Measurements from ENCODE around the gene TTC9B. TPM values are rescaled to one million over a fixed set of nuclear protein-coding genes. Genes with fewer than 3 reads are reported as not detected.

Gene TTC9B
- total RNA-seq, 1 experiment from 2014 or later, result not detected

- Histone ChIP-seq H3K9me3 (no peaks in the 10 kb centered on the region), H3K27me3 (no peaks in the 10 kb centered on the region), H3K36me3 (peaks cover 73% of the 10 kb centered on the region), H3K4me3 (no peak overlapping the region)
- DNase-seq, result no peak
Observed at GRCh38 chr19:40238775-40239174, 20.6 kb upstream of the TTC9B start.

DNA sequence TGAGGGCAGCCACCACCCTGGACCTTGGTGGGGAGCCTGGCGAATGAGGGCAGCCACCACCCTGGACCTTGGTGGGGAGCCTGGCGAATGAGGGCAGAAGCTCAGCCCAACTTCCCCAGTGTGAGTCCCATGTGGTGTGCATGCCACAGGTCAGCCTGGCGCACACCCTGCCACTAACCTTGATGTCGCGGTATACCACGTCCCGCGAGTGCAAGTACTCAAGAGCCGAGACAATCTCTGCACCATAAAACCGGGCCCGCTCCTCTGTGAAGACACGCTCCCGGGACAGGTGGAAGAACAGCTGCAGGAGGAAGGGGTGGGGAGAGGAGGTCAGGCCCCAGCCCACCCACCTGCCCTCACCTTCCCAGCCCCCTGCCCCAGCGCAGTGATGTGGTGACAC is 19.6 kb upstream of the TTC9B start:
- H3K36me3 ChIP-seq, result peaks cover 67% of the 10 kb centered on the region
- H3K27me3 ChIP-seq, result no peaks in the 10 kb centered on the region
- DNase-seq, result no peak
- H3K4me3 ChIP-seq, result no peak overlapping the region
- no peaks in the 10 kb centered on the region for H3K9me3 ChIP-seq

DNA sequence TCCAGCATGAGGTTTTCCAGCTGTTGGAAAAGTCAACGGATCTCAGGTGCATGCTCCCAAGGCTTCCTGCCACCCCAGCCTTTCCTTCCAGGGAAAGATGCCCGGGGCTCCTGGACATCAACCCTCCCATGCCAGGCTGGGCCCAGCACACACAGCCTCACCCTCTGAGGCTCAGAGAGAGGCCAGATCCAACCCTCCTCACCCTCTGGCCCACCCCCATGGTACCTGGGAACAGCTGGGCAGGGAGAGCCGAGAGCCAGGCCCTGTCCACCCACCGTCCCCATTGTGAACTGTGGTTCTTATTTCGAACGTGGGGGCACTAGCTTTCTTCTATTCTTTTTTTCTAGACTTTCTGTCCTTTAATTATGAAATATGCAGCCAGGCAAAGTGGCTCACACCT is 18.2 kb upstream of the TTC9B start:
- Histone ChIP-seq H3K4me3 (no peak overlapping the region), H3K27me3 (no peaks in the 10 kb centered on the region), H3K36me3 (peaks cover 54% of the 10 kb centered on the region), H3K9me3 (no peaks in the 10 kb centered on the region)
- no peak for DNase-seq

- no peaks in the 10 kb centered on the region for H3K27me3 ChIP-seq
- no peak for DNase-seq
- H3K9me3 ChIP-seq, result no peaks in the 10 kb centered on the region
- no peak overlapping the region for H3K4me3 ChIP-seq
- peaks cover 50% of the 10 kb centered on the region for H3K36me3 ChIP-seq
Observed at GRCh38 chr19:40236026-40236355, 17.8 kb upstream of the TTC9B start.

GRCh38 chr19:40235238-40236025 is 17.2 kb upstream of the TTC9B start:
- H3K36me3 ChIP-seq, result peaks cover 49% of the 10 kb centered on the region
- no peak for DNase-seq
- H3K9me3 ChIP-seq, result no peaks in the 10 kb centered on the region
- H3K4me3 ChIP-seq, result no peak overlapping the region
- no peaks in the 10 kb centered on the region for H3K27me3 ChIP-seq

DNA sequence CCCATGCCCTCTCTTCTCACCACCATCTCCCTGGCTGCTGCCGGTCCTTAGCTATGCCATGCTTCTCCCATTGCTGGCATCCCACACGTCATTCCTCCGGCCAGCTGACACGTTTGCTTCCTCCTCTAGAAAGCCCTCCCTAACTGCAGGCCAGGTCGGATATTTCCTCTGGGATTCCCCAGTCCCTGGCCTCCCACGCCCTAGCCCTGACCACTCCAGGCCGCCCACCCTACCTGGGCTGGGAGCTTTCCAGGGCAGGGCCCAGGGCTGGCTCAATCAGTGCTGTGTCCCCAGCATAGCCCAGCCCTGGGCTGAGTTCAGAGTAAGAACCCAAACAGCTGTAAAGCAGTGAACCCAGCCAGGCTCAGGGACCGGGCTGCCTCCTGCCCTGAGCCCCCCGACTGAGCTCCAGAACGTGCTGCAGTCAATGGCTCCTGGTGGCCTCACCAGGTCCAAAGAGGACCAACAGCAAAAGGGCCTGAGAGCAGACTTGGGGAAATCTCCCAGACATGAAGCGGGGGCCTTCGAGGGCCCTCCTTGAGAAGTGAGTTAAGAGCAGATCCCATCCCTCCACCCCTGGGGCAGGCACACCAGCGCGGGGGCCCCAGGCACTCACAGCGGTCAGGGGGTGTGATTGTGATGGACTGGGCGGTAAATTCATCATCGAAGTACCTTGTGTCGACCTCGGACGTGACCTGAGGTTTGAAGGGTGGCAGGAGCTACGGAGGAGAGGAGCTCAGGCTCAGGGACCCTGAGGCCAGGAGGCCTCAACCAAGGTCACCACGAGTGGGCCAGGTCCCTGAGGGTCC is 16.4 kb upstream of the TTC9B start:
- H3K4me3 ChIP-seq, result no peak overlapping the region
- no peaks in the 10 kb centered on the region for H3K9me3 ChIP-seq
- no peak for DNase-seq
- H3K27me3 ChIP-seq, result no peaks in the 10 kb centered on the region
- H3K36me3 ChIP-seq, result peaks cover 41% of the 10 kb centered on the region

GRCh38 chr19:40233811-40234389 is 15.7 kb upstream of the TTC9B start:
- no peaks in the 10 kb centered on the region for H3K9me3 ChIP-seq
- no peak overlapping the region for H3K4me3 ChIP-seq
- peaks cover 33% of the 10 kb centered on the region for H3K36me3 ChIP-seq
- H3K27me3 ChIP-seq, result no peaks in the 10 kb centered on the region
- no peak for DNase-seq

DNA sequence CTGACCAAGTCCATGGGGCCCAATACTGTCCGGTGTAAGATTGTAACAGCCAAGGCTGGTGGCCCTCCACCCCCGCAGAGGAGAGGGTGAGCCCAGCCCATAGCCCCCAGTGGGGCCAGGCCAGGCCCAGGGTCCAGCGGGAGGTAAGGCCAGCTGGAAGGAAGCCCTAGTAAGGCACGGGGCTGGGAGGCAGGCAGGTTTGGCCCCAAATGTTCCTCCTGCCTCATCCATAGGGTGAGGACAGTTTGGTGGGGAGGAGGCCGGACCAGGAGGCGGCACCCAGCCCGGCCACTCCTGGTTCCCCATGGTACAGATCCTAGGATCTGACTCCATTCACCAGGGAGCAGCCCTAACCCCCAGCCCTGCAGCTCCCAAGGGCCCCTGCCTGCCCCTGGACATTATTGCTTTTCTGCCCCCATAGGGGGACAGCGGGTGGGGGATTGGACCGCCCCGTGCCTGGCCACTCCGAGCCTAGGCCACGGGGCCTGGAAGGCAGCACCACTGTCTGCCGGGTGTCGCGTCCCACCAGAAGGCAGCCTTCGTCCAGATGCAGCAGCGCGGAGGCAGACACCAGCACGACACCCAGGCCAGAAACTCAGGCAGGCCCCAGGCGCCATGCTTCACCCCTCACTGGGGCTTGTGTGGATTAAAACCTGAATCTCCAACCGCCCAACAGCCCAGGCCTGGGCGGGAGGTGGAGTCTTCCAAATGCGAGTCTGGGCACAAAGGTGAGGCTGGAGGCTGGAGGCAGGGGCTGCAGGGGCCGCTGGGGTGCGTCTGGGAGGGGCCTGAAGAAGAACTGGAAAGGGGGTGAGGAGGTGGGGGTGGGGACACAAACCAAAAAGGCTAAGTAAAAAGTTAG is 15.0 kb upstream of the TTC9B start:
- Histone ChIP-seq H3K9me3 (no peaks in the 10 kb centered on the region), H3K36me3 (peaks cover 26% of the 10 kb centered on the region), H3K4me3 (no peak overlapping the region), H3K27me3 (no peaks in the 10 kb centered on the region)
- no peak for DNase-seq

GRCh38 chr19:40232479-40232878 is 14.3 kb upstream of the TTC9B start:
- H3K36me3 ChIP-seq, result peaks cover 21% of the 10 kb centered on the region
- no peaks in the 10 kb centered on the region for H3K9me3 ChIP-seq
- no peak for DNase-seq
- H3K27me3 ChIP-seq, result no peaks in the 10 kb centered on the region
- no peak overlapping the region for H3K4me3 ChIP-seq

- Histone ChIP-seq H3K36me3 (peaks cover 14% of the 10 kb centered on the region), H3K9me3 (no peaks in the 10 kb centered on the region), H3K4me3 (no peak overlapping the region), H3K27me3 (no peaks in the 10 kb centered on the region; the same call in none of the 2 replicates)
- no peak for DNase-seq
Observed at GRCh38 chr19:40231544-40232424, 13.6 kb upstream of the TTC9B start.

DNA sequence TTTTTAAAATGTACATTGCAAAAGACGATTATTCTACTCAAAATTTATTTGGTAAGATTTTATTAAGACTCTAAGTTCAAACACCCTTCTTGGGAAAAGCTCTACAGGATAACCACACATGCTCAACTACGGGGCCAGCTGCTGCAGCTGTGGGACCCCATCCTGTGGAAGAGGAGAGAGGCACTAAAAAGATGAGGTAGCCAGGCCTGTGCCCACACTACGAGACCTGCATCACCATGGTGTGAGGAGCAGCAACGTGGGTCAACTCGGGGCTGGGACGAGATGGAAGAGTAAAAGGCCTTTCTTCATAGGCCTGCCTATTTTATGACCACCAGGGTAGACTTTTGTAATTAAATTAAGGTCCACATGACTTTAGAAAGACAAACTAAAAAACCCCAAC is 12.9 kb upstream of the TTC9B start:
- H3K36me3 ChIP-seq, result peaks cover 11% of the 10 kb centered on the region; the same call in 1 of the 2 replicates
- no peak overlapping the region for H3K4me3 ChIP-seq
- peaks cover 3% of the 10 kb centered on the region for H3K27me3 ChIP-seq
- H3K9me3 ChIP-seq, result no peaks in the 10 kb centered on the region
- DNase-seq, result no peak

- H3K27me3 ChIP-seq, result peaks cover 3% of the 10 kb centered on the region
- DNase-seq, result no peak
- no peak overlapping the region for H3K4me3 ChIP-seq
- H3K9me3 ChIP-seq, result no peaks in the 10 kb centered on the region
- H3K36me3 ChIP-seq, result peaks cover 7% of the 10 kb centered on the region; the same call in 1 of the 2 replicates
Observed at GRCh38 chr19:40229926-40230417, 11.8 kb upstream of the TTC9B start.

- no peaks in the 10 kb centered on the region for H3K9me3 ChIP-seq
- H3K36me3 ChIP-seq, result peaks cover 2% of the 10 kb centered on the region; the same call in 1 of the 2 replicates
- H3K27me3 ChIP-seq, result peaks cover 3% of the 10 kb centered on the region
- no peak overlapping the region for H3K4me3 ChIP-seq
- no peak for DNase-seq
Observed at GRCh38 chr19:40229484-40229883, 11.3 kb upstream of the TTC9B start.

GRCh38 chr19:40228863-40229262 is 10.7 kb upstream of the TTC9B start:
- no peak for DNase-seq
- no peaks in the 10 kb centered on the region for H3K9me3 ChIP-seq
- H3K36me3 ChIP-seq, result no peaks in the 10 kb centered on the region
- no peak overlapping the region for H3K4me3 ChIP-seq
- peaks cover 3% of the 10 kb centered on the region for H3K27me3 ChIP-seq

- no peak overlapping the region for H3K4me3 ChIP-seq
- H3K27me3 ChIP-seq, result peaks cover 3% of the 10 kb centered on the region
- H3K36me3 ChIP-seq, result no peaks in the 10 kb centered on the region
- no peak for DNase-seq
- H3K9me3 ChIP-seq, result no peaks in the 10 kb centered on the region
Observed at GRCh38 chr19:40228346-40228745, 10.2 kb upstream of the TTC9B start.
